ENCODE data around the gene FAM20C.
"Not testable (repeated sequence)": the region's sequence is repeated elsewhere in the genome, so short reads cannot be mapped to it uniquely, and the experiment has no call there.

FAM20C gene

GRCh38 chr7:193481-194251 is 1.3 kb downstream of the FAM20C start:
- DNase-seq: no peak

GRCh38 chr7:194252-195009 is 2.1 kb downstream of the FAM20C start:
- DNase-seq: no peak

GRCh38 chr7:195010-195829 is 2.8 kb downstream of the FAM20C start:
- no peak for DNase-seq

- DNase-seq: no peak
These were observed 3.4 kb downstream of the FAM20C start for GRCh38 chr7:195830-196128.

GRCh38 chr7:196283-196682 is 3.9 kb downstream of the FAM20C start:
- no peak for DNase-seq

GRCh38 chr7:196778-197321 is 4.5 kb downstream of the FAM20C start:
- DNase-seq: no peak

- DNase-seq: no peak
These were observed 5.3 kb downstream of the FAM20C start for GRCh38 chr7:197413-198335.

- DNase-seq: no peak
These were observed 7.3 kb downstream of the FAM20C start for GRCh38 chr7:199483-200249.

- DNase-seq: no peak
These were observed 7.9 kb downstream of the FAM20C start for GRCh38 chr7:200290-200689.

GRCh38 chr7:200704-201103 is 8.3 kb downstream of the FAM20C start:
- DNase-seq: no peak

- DNase-seq: no peak
These were observed 12.0 kb downstream of the FAM20C start for GRCh38 chr7:204326-204725.

- DNase-seq: no peak
These were observed 13.0 kb downstream of the FAM20C start for GRCh38 chr7:205115-206010.

GRCh38 chr7:206351-206750 is 14.0 kb downstream of the FAM20C start:
- not testable (repeated sequence) for DNase-seq

- no peak for DNase-seq
These were observed 15.2 kb downstream of the FAM20C start for GRCh38 chr7:207418-208129.

GRCh38 chr7:208130-208673 is 15.8 kb downstream of the FAM20C start:
- no peak for DNase-seq

- DNase-seq: no peak
These were observed 16.4 kb downstream of the FAM20C start for GRCh38 chr7:208816-209215.

GRCh38 chr7:209416-209815 is 17.0 kb downstream of the FAM20C start:
- no peak for DNase-seq

GRCh38 chr7:209906-210305 is 17.5 kb downstream of the FAM20C start:
- no peak for DNase-seq

GRCh38 chr7:210401-210925 is 18.1 kb downstream of the FAM20C start:
- DNase-seq: no peak
